Thyroid gland (tissue), 4 donors: ENCODE measurements around the gene TRIM47. TPM values are rescaled to one million over a fixed set of nuclear protein-coding genes. Genes with fewer than 3 reads are reported as not detected.

Experiments
- DNase-seq, 2 donors: peaks; one replicate each; pipeline ENCODE4 v3.0.0-alpha.2; 2019
- H3K27ac ChIP-seq, 3 donors: fragments of 200-600 bp; sonication (generic); 1 replicate in 2 of 3; 2 replicates in 1 of 3; pipeline ENCODE4 v1.5.1; 2016 to 2019; ENCODE audit warnings: mild to moderate bottlenecking in 1 of 3, moderate library complexity in 1 of 3
- H3K27me3 ChIP-seq: fragments of 200-600 bp; sonication (generic); one replicate; pipeline ENCODE4 v1.5.1; 2019
- H3K36me3 ChIP-seq, 2 donors: fragments of 200-600 bp; sonication (generic); one replicate each; pipeline ENCODE4 v1.5.1; 2016 to 2019
- H3K4me1 ChIP-seq, 2 donors: fragments of 200-600 bp; sonication (generic); one replicate each; pipeline ENCODE4 v1.5.1; 2017 to 2019
- H3K4me3 ChIP-seq, 3 donors: fragments of 200-600 bp; sonication (generic); replicated peaks in 1 of 3; 1 replicate in 2 of 3; 2 replicates in 1 of 3; pipeline ENCODE4 v1.5.1; 2016; ENCODE audit warnings: mild to moderate bottlenecking in 1 of 3
- H3K9me3 ChIP-seq: fragments of 200-600 bp; sonication (generic); one replicate; pipeline ENCODE4 v1.5.1; 2017
- CTCF ChIP-seq, 6 experiments: fragments of 200-600 bp in 3 of 6; fragments of 450-650 bp in 3 of 6; sonication (generic) in 3 of 6; IDR thresholded peaks; one replicate each; pipeline ENCODE4 v1.5.1; 2016 to 2019; ENCODE audit warnings: antibody characterized with exemption in 6 of 6, mild to moderate bottlenecking in 2 of 6, inconsistent platforms in 1 of 6, moderate library complexity in 1 of 6
- POLR2A ChIP-seq, 2 donors: fragments of 450-650 bp; IDR thresholded peaks; one replicate each; pipeline ENCODE4 v1.6.1; 2017; ENCODE audit warnings: antibody characterized with exemption in 2 of 2, mild to moderate bottlenecking in 2 of 2, moderate library complexity in 1 of 2
- WGBS, 2 donors: methylation state at CpG; one replicate each; pipeline ENCODE4 v1.1.5; 2017; 5-methylcytosine and 5-hydroxymethylcytosine counted together
- intact Hi-C: fragments of 100-400 bp; cut with DNase I; formaldehyde crosslinking; loops from one replicate; pipeline ENCODE4 v1.15.1; 2023
- total RNA-seq, 4 donors: library from RNA; depleted of rRNA; stranded (reverse); fragments of >200 nt; gene quantifications; one replicate each; pipeline ENCODE4 v1.2.3, GENCODE V29; 2016

TRIM47 gene
- total RNA-seq, 4 donors from 2014 or later: 14.7 to 27.8 (median 19.7) TPM

GRCh38 chr17:75909051-75909811, 30.9 kb upstream of the TRIM47 start:
- peak; percentile 70 to 72 for DNase-seq
- Histone ChIP-seq H3K36me3 (peaks cover 7 to 8% of the 10 kb centered on the region in 2 donors), H3K27ac (peak overlapping the region; percentile 18 to 87 (median 79)), H3K4me1 (peaks cover 31 to 45% of the 10 kb centered on the region in 2 donors), H3K4me3 (no peak overlapping the region), H3K27me3 (no peaks in the 10 kb centered on the region), H3K9me3 (no peaks in the 10 kb centered on the region)
- 74 to 75% methylated on average over 9 to 13 of the region's 14 CpGs for WGBS, 2 donors
- intact Hi-C loops: loop anchor here (5.0 kb wide), 1 partner anchor 98 kb away; no protein-coding TSS in a partner anchor
- TF ChIP-seq POLR2A (IDR thresholded peaks at IDR 0.05) (no peak), CTCF (IDR thresholded peaks at IDR 0.05) (no peak)

GRCh38 chr17:75908201-75908600, 29.8 kb upstream of the TRIM47 start:
- no peak for TF ChIP-seq CTCF (IDR thresholded peaks at IDR 0.05)
- TF ChIP-seq POLR2A (IDR thresholded peaks at IDR 0.05): peak in 1 of 2 donors; percentile 19
- 29 to 33% methylated on average over 6 of the region's 6 CpGs for WGBS, 2 donors
- no peaks in the 10 kb centered on the region for H3K36me3 ChIP-seq
- peak; percentile 92 to 93 for DNase-seq
- H3K27ac ChIP-seq: peak overlapping the region; percentile 18 to 87 (median 79)
- no peak overlapping the region for H3K4me3 ChIP-seq
- H3K4me1 ChIP-seq: peaks cover 40 to 53% of the 10 kb centered on the region in 2 donors
- intact Hi-C loops: loop anchor here (5.0 kb wide), 1 partner anchor 99 kb away; no protein-coding TSS in a partner anchor
- H3K27me3 ChIP-seq: no peaks in the 10 kb centered on the region
- H3K9me3 ChIP-seq: no peaks in the 10 kb centered on the region

GRCh38 chr17:75906143-75906884, 27.9 kb upstream of the TRIM47 start:
- DNase-seq: no peak
- no peak overlapping the region for H3K4me3 ChIP-seq
- peak overlapping the region; percentile 31 to 84 (median 40) for H3K27ac ChIP-seq
- TF ChIP-seq CTCF (IDR thresholded peaks at IDR 0.05) (no peak), POLR2A (IDR thresholded peaks at IDR 0.05) (no peak)
- 87 to 88% methylated on average over 10 of the region's 10 CpGs for WGBS, 2 donors
- H3K27me3 ChIP-seq: no peaks in the 10 kb centered on the region
- peaks cover 4 to 7% of the 10 kb centered on the region in 2 donors for H3K36me3 ChIP-seq
- H3K4me1 ChIP-seq: peaks cover 40 to 51% of the 10 kb centered on the region in 2 donors
- intact Hi-C loops: loop anchor here (5.0 kb wide), 1 partner anchor 101 kb away; no protein-coding TSS in a partner anchor
- no peaks in the 10 kb centered on the region for H3K9me3 ChIP-seq

- WGBS, 2 donors: 7 to 15% methylated on average over 9 to 36 of the region's 69 CpGs
- Histone ChIP-seq H3K27ac (peak within 1 kb of the TSS; percentile 84 to 97 (median 95)), H3K27me3 (no peaks in the 10 kb centered on the region), H3K36me3 (peaks cover 18 to 19% of the 10 kb centered on the region in 2 donors), H3K4me3 (peak within 1 kb of the TSS; percentile 50 to 86 (median 72)), H3K4me1 (peaks cover 28 to 37% of the 10 kb centered on the region in 2 donors), H3K9me3 (no peaks in the 10 kb centered on the region)
- TF ChIP-seq CTCF (IDR thresholded peaks at IDR 0.05): peak; percentile 94 to 100 (median 97)
- TF ChIP-seq POLR2A (IDR thresholded peaks at IDR 0.05): peak in 1 of 2 donors; percentile 88
- intact Hi-C loops: loop anchor here (5.0 kb wide), 1 partner anchor 102 kb away; no protein-coding TSS in a partner anchor
- DNase-seq: peak; percentile 97 to 98
These were observed 26.6 kb upstream of the TRIM47 start, which contains the start of gene MRPL38 for GRCh38 chr17:75904749-75905521. Gene MRPL38 (minus strand): TSS chr17:75904884. CDS start chr17:75904875, 9 bp downstream.
